HEK293 (cell line): ENCODE data around the gene WWOX.

Experiments
- CTCF ChIA-PET: fragments of 350-600 bp; formaldehyde crosslinking; extraction: SDS; loops from one replicate; lab custom pipeline; 2021; ENCODE audit warnings: antibody characterized with exemption; lab: Yijun Ruan, JAX
- POLR2A ChIA-PET: fragments of 300-600 bp; formaldehyde crosslinking; extraction: SDS; loops from one replicate; lab custom pipeline; 2020; ENCODE audit warnings: antibody characterized with exemption, inconsistent platforms; lab: Yijun Ruan, JAX
- H3K27ac ChIP-seq: fragments of 200-500 bp; sonication (Bioruptor generic); 2 replicates; pipeline ENCODE4 v1.5.1; 2014; ENCODE audit warnings: low read depth, low read length, control low read depth, inconsistent platforms; ENCODE audit errors: extremely low read depth
- H3K36me3 ChIP-seq, 2 experiments: fragments of 200-500 bp in 1 of 2; sonication (Bioruptor generic) in 1 of 2; 1 replicate in 1 of 2; 2 replicates in 1 of 2; pipeline ENCODE4 v1.5.1; 2014 to 2017; ENCODE audit warnings: inconsistent platforms in 2 of 2, low read length in 2 of 2; ENCODE audit not compliant: control insufficient read depth in 2 of 2, insufficient read depth in 1 of 2
- H3K4me1 ChIP-seq: fragments of 200-500 bp; sonication (Bioruptor generic); 2 replicates; pipeline ENCODE4 v1.5.1; 2014; ENCODE audit warnings: mild to moderate bottlenecking, low read length, inconsistent platforms; ENCODE audit not compliant: control insufficient read depth, insufficient read depth
- H3K4me3 ChIP-seq: 2 replicates; pipeline ENCODE4 v1.5.1; 2011; ENCODE audit warnings: low read depth, mild to moderate bottlenecking, control low read depth, low read length, moderate library complexity
- H3K9me3 ChIP-seq: fragments of 200-500 bp; sonication (Bioruptor generic); 2 replicates; pipeline ENCODE4 v1.5.1; 2014; ENCODE audit warnings: low read depth, low read length, inconsistent platforms; ENCODE audit not compliant: control insufficient read depth, insufficient read depth
- HOXD13 ChIP-seq: sonication (generic); formaldehyde crosslinking; IDR thresholded peaks from 2 replicates; pipeline ENCODE4 v1.8.0; 2022; ENCODE audit warnings: missing genetic modification reagents, borderline replicate concordance
- KLF9 ChIP-seq: fragments of 450-650 bp; formaldehyde crosslinking; IDR thresholded peaks from 2 replicates; pipeline ENCODE4 v1.5.1; 2016; ENCODE audit warnings: missing biosample characterization, missing genetic modification characterization, low read depth
- MEIS1 ChIP-seq: sonication (generic); formaldehyde crosslinking; IDR thresholded peaks from 2 replicates; pipeline ENCODE4 v1.8.1; 2022; ENCODE audit warnings: missing genetic modification reagents, mild to moderate bottlenecking, borderline replicate concordance
- ZFP3 ChIP-seq: fragments of 450-650 bp; formaldehyde crosslinking; IDR thresholded peaks from 2 replicates; pipeline ENCODE4 v1.5.1; 2016; ENCODE audit warnings: low read depth, missing biosample characterization, missing genetic modification characterization
- ZNF16 ChIP-seq: fragments of 450-650 bp; formaldehyde crosslinking; IDR thresholded peaks from 2 replicates; pipeline ENCODE4 v1.5.1; 2016; ENCODE audit warnings: low read depth, missing biosample characterization, missing genetic modification characterization
- ZNF174 ChIP-seq: fragments of 450-650 bp; formaldehyde crosslinking; IDR thresholded peaks from 2 replicates; pipeline ENCODE4 v1.5.0; 2017; ENCODE audit warnings: missing biosample characterization, mild to moderate bottlenecking, missing genetic modification characterization
- ZNF792 ChIP-seq: fragments of 450-650 bp; formaldehyde crosslinking; IDR thresholded peaks from 2 replicates; pipeline ENCODE4 v1.5.1; 2016; ENCODE audit warnings: missing biosample characterization, missing genetic modification characterization
- ZXDB ChIP-seq: fragments of 450-650 bp; formaldehyde crosslinking; IDR thresholded peaks from 2 replicates; pipeline ENCODE4 v1.5.1; 2016; ENCODE audit warnings: missing biosample characterization, missing genetic modification characterization
- TF ChIP-seq, protein P1 (sequence below): fragments of 450-650 bp; formaldehyde crosslinking; optimal IDR thresholded peaks from 2 replicates; pipeline ENCODE3; 2016; ENCODE audit warnings: missing biosample characterization, mild to moderate bottlenecking, missing genetic modification characterization
- TF ChIP-seq, protein P2 (sequence below): fragments of 450-650 bp; formaldehyde crosslinking; IDR thresholded peaks from 2 replicates; pipeline ENCODE4 v1.5.1; 2016; ENCODE audit warnings: missing biosample characterization, missing genetic modification characterization
- TF ChIP-seq, protein P3 (sequence below): fragments of 450-650 bp; formaldehyde crosslinking; IDR thresholded peaks from 2 replicates; pipeline ENCODE4 v1.5.1; 2016; ENCODE audit warnings: missing biosample characterization, missing genetic modification characterization, low read depth
- TF ChIP-seq, protein P4 (sequence below): fragments of 450-650 bp; IDR thresholded peaks from 2 replicates; pipeline ENCODE4 v1.5.1; 2018; ENCODE audit warnings: missing biosample characterization, missing genetic modification characterization
- TF ChIP-seq, protein P5 (sequence below): fragments of 450-650 bp; formaldehyde crosslinking; IDR thresholded peaks from 2 replicates; pipeline ENCODE4 v1.5.1; 2016; ENCODE audit warnings: missing biosample characterization, missing genetic modification characterization

WWOX gene

DNA sequence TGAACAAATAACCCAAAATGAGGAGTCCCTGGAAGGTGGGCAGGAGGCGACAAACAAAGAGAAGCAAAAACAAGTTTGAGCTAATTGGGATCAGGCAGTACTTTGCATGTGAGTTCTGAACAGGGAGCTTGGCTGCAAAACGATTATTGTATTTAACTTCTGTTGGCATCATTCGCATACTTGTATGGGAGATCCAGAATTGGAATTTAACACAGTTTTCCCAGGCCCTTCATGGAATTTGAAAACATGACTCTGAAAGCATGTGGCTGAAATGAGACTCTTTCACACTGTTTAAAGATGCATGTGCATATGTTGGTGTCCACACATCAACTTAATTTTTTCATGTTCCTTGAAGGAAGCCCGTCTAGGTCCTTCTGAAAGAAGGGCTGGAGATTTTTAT, 674.3 kb downstream of the WWOX start (continued):
- TF ChIP-seq, protein P1, sequence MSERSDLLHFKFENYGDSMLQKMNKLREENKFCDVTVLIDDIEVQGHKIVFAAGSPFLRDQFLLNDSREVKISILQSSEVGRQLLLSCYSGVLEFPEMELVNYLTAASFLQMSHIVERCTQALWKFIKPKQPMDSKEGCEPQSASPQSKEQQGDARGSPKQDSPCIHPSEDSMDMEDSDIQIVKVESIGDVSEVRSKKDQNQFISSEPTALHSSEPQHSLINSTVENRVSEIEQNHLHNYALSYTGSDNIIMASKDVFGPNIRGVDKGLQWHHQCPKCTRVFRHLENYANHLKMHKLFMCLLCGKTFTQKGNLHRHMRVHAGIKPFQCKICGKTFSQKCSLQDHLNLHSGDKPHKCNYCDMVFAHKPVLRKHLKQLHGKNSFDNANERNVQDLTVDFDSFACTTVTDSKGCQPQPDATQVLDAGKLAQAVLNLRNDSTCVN (tag by site-specific recombination) = no peak
- TF ChIP-seq, protein P2, sequence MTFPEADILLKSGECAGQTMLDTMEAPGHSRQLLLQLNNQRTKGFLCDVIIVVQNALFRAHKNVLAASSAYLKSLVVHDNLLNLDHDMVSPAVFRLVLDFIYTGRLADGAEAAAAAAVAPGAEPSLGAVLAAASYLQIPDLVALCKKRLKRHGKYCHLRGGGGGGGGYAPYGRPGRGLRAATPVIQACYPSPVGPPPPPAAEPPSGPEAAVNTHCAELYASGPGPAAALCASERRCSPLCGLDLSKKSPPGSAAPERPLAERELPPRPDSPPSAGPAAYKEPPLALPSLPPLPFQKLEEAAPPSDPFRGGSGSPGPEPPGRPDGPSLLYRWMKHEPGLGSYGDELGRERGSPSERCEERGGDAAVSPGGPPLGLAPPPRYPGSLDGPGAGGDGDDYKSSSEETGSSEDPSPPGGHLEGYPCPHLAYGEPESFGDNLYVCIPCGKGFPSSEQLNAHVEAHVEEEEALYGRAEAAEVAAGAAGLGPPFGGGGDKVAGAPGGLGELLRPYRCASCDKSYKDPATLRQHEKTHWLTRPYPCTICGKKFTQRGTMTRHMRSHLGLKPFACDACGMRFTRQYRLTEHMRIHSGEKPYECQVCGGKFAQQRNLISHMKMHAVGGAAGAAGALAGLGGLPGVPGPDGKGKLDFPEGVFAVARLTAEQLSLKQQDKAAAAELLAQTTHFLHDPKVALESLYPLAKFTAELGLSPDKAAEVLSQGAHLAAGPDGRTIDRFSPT = no peak
- TF ChIP-seq KLF9 (tag by site-specific recombination) (no peak), HOXD13 (CRISPR knock-in tag) (no peak), ZNF792 (tag by site-specific recombination) (no peak), ZXDB (tag by site-specific recombination) (no peak), ZNF16 (tag by site-specific recombination) (no peak)
- TF ChIP-seq, protein P3, sequence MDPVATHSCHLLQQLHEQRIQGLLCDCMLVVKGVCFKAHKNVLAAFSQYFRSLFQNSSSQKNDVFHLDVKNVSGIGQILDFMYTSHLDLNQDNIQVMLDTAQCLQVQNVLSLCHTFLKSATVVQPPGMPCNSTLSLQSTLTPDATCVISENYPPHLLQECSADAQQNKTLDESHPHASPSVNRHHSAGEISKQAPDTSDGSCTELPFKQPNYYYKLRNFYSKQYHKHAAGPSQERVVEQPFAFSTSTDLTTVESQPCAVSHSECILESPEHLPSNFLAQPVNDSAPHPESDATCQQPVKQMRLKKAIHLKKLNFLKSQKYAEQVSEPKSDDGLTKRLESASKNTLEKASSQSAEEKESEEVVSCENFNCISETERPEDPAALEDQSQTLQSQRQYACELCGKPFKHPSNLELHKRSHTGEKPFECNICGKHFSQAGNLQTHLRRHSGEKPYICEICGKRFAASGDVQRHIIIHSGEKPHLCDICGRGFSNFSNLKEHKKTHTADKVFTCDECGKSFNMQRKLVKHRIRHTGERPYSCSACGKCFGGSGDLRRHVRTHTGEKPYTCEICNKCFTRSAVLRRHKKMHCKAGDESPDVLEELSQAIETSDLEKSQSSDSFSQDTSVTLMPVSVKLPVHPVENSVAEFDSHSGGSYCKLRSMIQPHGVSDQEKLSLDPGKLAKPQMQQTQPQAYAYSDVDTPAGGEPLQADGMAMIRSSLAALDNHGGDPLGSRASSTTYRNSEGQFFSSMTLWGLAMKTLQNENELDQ (tag by site-specific recombination) = no peak

DNA sequence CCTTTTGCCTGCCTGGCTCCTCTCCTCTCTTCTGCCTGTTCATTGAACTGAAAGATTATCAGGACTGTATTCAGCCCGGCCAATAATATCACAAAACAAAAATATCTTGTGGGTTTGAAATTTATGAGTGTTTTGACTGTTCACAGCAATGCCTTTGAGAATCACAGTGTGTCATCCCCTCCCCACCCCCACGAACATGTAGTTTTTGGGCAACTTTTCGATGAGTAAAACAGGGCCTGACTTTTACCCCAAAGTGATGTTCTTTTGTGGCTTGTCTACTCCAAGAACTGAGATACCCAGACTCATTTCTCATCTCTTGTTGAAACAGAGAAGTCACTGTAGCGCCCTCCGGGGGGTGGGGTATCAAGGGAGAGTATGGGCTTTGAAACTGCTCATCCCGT, 675.7 kb downstream of the WWOX start:
- Histone ChIP-seq H3K27ac (no peak overlapping the region), H3K4me1 (no peaks in the 10 kb centered on the region), H3K36me3 (no peaks in the 10 kb centered on the region), H3K4me3 (no peak overlapping the region), H3K9me3 (no peaks in the 10 kb centered on the region)
- TF ChIP-seq, protein P4, sequence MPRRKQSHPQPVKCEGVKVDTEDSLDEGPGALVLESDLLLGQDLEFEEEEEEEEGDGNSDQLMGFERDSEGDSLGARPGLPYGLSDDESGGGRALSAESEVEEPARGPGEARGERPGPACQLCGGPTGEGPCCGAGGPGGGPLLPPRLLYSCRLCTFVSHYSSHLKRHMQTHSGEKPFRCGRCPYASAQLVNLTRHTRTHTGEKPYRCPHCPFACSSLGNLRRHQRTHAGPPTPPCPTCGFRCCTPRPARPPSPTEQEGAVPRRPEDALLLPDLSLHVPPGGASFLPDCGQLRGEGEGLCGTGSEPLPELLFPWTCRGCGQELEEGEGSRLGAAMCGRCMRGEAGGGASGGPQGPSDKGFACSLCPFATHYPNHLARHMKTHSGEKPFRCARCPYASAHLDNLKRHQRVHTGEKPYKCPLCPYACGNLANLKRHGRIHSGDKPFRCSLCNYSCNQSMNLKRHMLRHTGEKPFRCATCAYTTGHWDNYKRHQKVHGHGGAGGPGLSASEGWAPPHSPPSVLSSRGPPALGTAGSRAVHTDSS = no peak
- TF ChIP-seq HOXD13 (CRISPR knock-in tag) (no peak), ZNF174 (no peak), ZFP3 (no peak)
- TF ChIP-seq, protein P5, sequence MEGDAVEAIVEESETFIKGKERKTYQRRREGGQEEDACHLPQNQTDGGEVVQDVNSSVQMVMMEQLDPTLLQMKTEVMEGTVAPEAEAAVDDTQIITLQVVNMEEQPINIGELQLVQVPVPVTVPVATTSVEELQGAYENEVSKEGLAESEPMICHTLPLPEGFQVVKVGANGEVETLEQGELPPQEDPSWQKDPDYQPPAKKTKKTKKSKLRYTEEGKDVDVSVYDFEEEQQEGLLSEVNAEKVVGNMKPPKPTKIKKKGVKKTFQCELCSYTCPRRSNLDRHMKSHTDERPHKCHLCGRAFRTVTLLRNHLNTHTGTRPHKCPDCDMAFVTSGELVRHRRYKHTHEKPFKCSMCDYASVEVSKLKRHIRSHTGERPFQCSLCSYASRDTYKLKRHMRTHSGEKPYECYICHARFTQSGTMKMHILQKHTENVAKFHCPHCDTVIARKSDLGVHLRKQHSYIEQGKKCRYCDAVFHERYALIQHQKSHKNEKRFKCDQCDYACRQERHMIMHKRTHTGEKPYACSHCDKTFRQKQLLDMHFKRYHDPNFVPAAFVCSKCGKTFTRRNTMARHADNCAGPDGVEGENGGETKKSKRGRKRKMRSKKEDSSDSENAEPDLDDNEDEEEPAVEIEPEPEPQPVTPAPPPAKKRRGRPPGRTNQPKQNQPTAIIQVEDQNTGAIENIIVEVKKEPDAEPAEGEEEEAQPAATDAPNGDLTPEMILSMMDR = no peak
- ChIA-PET POLR2A (no interaction called here), CTCF (no interaction called here)

DNA sequence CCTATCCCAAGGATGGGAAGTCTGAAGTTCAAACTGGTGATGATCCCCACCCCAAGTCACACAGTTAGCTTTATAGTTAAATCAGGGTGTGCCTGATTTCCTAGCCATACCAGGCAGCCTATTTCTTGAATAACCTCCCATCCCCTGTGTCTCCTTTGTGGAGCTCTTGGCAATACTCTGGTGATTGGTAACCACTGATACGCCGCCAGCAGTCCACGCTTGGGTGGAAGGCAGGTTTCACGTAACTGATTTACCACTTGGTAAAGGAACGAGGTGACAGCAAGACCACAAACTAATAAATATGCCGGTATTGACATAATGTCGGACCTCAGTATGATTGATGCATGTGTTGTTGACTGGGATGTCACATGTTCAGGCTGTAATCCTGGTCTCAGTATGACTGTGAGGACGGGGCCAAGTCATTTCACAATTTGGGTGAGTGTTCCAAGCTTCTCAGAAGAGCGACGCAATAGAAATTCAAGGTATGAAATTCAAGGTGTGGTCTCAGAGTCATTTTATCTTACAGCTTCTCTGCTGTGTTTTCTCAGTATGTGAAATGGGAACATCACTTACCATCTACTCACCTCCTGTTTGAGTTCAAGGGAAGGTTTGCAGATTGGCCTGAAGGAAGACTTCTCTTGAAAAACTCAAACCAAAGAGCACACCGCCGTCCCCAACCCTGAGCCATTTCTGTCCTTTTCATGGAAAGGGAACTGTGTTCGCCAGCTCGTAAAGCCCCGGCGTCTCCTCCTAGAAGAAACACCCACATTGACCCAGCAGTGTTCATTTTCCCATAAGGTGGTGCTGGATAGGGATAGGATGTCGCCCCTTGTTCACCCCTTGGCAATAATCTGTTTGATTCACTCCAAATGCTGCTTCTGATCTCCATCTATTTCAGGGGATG, 678.9 kb downstream of the WWOX start:
- ChIA-PET CTCF (interaction anchor here (0.7 to 1.5 kb wide), 4 partner anchors 8 to 1054 kb away, joined by 3 to 4 read pairs (median 4); no protein-coding TSS in a partner anchor), POLR2A (no interaction called here)
- Histone ChIP-seq H3K9me3 (no peaks in the 10 kb centered on the region), H3K4me3 (no peak overlapping the region), H3K36me3 (no peaks in the 10 kb centered on the region), H3K27ac (no peak overlapping the region), H3K4me1 (no peaks in the 10 kb centered on the region)
- TF ChIP-seq MEIS1 (CRISPR knock-in tag) = no peak
